Muscle layer of duodenum (tissue), 2 donors: ENCODE measurements around the gene GSTK1.

Experiments used
- H3K27ac ChIP-seq: one replicate; pipeline ENCODE4 v1.7.0; 2013; ENCODE audit warnings: mild to moderate bottlenecking, low read length
- H3K27me3 ChIP-seq: one replicate; pipeline ENCODE4 v1.7.0; 2013; ENCODE audit warnings: low read depth, mild to moderate bottlenecking, control low read depth, low read length
- H3K36me3 ChIP-seq, 2 donors: one replicate each; pipeline ENCODE4 v1.7.0; 2013; ENCODE audit warnings: low read length in 2 of 2, control low read depth in 1 of 2, mild to moderate bottlenecking in 1 of 2; ENCODE audit not compliant: insufficient read depth in 2 of 2, control insufficient read depth in 1 of 2
- H3K4me1 ChIP-seq, 2 donors: one replicate each; pipeline ENCODE4 v1.7.0; 2013; ENCODE audit warnings: low read length in 2 of 2, mild to moderate bottlenecking in 2 of 2, control low read depth in 1 of 2, moderate library complexity in 1 of 2; ENCODE audit not compliant: insufficient read depth in 2 of 2, control insufficient read depth in 1 of 2
- H3K4me3 ChIP-seq, 2 donors: one replicate each; pipeline ENCODE4 v1.7.0; 2013; ENCODE audit warnings: low read length in 2 of 2, low read depth in 1 of 2, mild to moderate bottlenecking in 1 of 2
- H3K9me3 ChIP-seq, 2 donors: one replicate each; pipeline ENCODE4 v1.7.0; 2013; ENCODE audit warnings: low read length in 2 of 2, control low read depth in 1 of 2, mild to moderate bottlenecking in 1 of 2; ENCODE audit not compliant: control insufficient read depth in 1 of 2
- donor health status: healthy.

Gene GSTK1

GRCh38 chr7:143300959-143301935 is 38.0 kb downstream of the GSTK1 start:
- Histone ChIP-seq H3K4me3 (no peak overlapping the region), H3K36me3 (peaks cover 64 to 72% of the 10 kb centered on the region in 2 donors), H3K4me1 (peaks cover 0 to 6% of the 10 kb centered on the region in 2 donors), H3K27ac (no peak overlapping the region), H3K9me3 (no peaks in the 10 kb centered on the region), H3K27me3 (no peaks in the 10 kb centered on the region)

- H3K4me3 ChIP-seq, result no peak overlapping the region
- H3K4me1 ChIP-seq, result peaks cover 0 to 6% of the 10 kb centered on the region in 2 donors
- no peaks in the 10 kb centered on the region for H3K9me3 ChIP-seq
- peaks cover 69 to 82% of the 10 kb centered on the region in 2 donors for H3K36me3 ChIP-seq
- H3K27ac ChIP-seq, result no peak overlapping the region
- H3K27me3 ChIP-seq, result no peaks in the 10 kb centered on the region
Observed at GRCh38 chr7:143303733-143304132, 40.5 kb downstream of the GSTK1 start.

DNA sequence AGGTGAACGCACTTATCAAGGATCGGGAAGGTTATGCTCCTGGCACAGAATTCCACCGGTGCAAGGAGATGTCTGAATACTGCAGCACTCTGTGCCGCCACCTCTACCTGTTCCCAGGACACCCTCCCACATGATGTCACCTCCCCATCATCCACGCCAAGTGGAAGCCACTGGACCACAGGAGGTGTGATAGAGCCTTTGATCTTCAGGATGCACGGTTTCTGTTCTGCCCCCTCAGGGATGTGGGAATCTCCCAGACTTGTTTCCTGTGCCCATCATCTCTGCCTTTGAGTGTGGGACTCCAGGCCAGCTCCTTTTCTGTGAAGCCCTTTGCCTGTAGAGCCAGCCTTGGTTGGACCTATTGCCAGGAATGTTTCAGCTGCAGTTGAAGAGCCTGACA is 41.7 kb downstream of the GSTK1 start:
- Histone ChIP-seq H3K36me3 (peaks cover 61 to 78% of the 10 kb centered on the region in 2 donors), H3K27ac (no peak overlapping the region), H3K4me1 (peaks cover 0 to 6% of the 10 kb centered on the region in 2 donors), H3K4me3 (no peak overlapping the region), H3K9me3 (no peaks in the 10 kb centered on the region), H3K27me3 (no peaks in the 10 kb centered on the region)

- Histone ChIP-seq H3K27ac (no peak overlapping the region), H3K27me3 (no peaks in the 10 kb centered on the region), H3K9me3 (no peaks in the 10 kb centered on the region), H3K36me3 (peaks cover 55 to 71% of the 10 kb centered on the region in 2 donors), H3K4me1 (peaks cover 0 to 5% of the 10 kb centered on the region in 2 donors), H3K4me3 (no peak overlapping the region)
Observed at GRCh38 chr7:143305423-143306070, 42.3 kb downstream of the GSTK1 start.

DNA sequence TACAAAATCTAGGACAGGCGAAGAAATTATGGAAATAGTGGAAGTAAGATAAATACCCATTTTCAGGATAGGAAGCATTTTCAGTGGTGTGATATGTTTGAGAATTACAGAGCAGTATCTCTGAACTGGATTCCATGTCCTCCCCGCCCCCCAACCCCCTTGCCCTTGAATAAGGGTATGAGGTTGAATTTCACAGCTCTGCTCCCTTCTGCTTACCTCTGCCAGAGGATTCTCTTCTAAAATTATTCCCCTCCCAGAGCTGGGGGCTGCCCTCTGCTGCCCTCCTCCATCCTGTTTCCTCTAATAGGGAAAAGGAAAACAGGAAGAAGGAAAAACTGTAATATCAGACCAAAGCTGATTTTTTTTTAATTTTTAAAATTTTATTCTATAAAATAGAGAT is 45.4 kb downstream of the GSTK1 start:
- Histone ChIP-seq H3K4me3 (no peak overlapping the region), H3K9me3 (no peaks in the 10 kb centered on the region), H3K27me3 (no peaks in the 10 kb centered on the region), H3K36me3 (peaks cover 33 to 47% of the 10 kb centered on the region in 2 donors), H3K27ac (no peak overlapping the region), H3K4me1 (no peaks in the 10 kb centered on the region)

DNA sequence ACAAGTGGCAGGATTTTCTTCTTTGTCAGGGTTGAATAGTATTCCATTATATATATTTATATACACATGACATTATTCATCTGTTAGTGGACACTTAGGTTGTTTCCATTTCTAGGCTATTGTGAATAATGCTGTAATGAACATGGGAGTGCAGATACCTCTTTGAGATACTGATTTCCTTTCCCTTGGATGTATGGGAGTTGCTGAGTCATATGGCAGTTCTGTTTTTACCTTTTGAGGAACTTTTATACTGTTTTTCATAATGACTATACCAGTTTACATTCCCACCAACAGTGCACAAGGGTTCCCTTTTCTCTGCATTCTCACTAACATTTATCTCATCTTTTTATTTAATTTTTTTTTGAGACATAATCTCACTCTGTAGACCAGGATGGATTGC is 50.9 kb downstream of the GSTK1 start:
- Histone ChIP-seq H3K27ac (no peak overlapping the region), H3K27me3 (no peaks in the 10 kb centered on the region), H3K9me3 (no peaks in the 10 kb centered on the region), H3K36me3 (no peaks in the 10 kb centered on the region), H3K4me1 (no peaks in the 10 kb centered on the region), H3K4me3 (no peak overlapping the region)

GRCh38 chr7:143315776-143316175 is 52.5 kb downstream of the GSTK1 start, which contains the start of gene CLCN1:
Gene CLCN1, plus strand, starts transcription at chr7:143316111. Its CDS starts 102 bp downstream, at chr7:143316213.
- H3K36me3 ChIP-seq, result no peaks in the 10 kb centered on the region
- no peak within 1 kb of the TSS for H3K4me3 ChIP-seq
- H3K9me3 ChIP-seq, result no peaks in the 10 kb centered on the region
- no peaks in the 10 kb centered on the region for H3K27me3 ChIP-seq
- H3K27ac ChIP-seq, result no peak within 1 kb of the TSS
- H3K4me1 ChIP-seq, result no peaks in the 10 kb centered on the region

- Histone ChIP-seq H3K36me3 (no peaks in the 10 kb centered on the region), H3K27me3 (no peaks in the 10 kb centered on the region), H3K9me3 (no peaks in the 10 kb centered on the region), H3K4me3 (no peak overlapping the region), H3K4me1 (no peaks in the 10 kb centered on the region), H3K27ac (no peak overlapping the region)
Observed at GRCh38 chr7:143316492-143316891, 53.3 kb downstream of the GSTK1 start.

GRCh38 chr7:143318661-143319060 is 55.4 kb downstream of the GSTK1 start:
- no peaks in the 10 kb centered on the region for H3K27me3 ChIP-seq
- no peaks in the 10 kb centered on the region for H3K9me3 ChIP-seq
- H3K27ac ChIP-seq, result no peak overlapping the region
- H3K4me3 ChIP-seq, result no peak overlapping the region
- H3K36me3 ChIP-seq, result no peaks in the 10 kb centered on the region
- no peaks in the 10 kb centered on the region for H3K4me1 ChIP-seq
